Stimulated activated naive CD4-positive, alpha-beta T cell (primary cell): ENCODE measurements around the gene CREB3L1.

Experiments used
- DNase-seq, 6 experiments: peaks; one replicate each; lab custom pipeline; 2025; lab: John Stamatoyannopoulos, UW

CREB3L1 gene

DNA sequence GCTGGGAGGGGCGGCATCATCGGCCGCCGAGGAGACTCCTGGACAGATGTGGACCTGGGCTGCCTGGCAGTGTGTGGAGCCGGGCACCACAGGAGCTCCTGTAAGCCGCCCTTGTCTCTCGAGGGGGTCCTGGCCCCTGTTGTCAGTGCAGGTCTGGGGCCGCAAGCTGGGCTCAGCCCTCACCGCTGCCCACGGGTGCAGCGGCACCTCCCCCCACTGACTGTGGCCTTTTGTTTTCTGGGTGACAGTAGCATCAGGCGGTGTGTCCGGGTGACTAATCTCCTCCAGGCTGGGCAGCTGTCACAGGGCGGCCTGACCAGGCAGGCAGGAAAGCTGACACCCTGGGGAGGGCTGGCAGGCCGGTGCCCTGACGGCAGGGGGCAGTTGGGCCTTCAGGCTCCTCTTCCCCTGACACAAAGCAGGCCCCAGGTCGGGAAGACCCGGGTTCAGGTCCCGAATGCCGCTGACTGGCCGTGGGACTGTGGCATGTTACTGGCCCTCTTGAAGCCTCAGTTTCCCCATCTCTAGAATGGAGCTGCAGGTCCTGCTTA lies 86.1 kb downstream of the CREB3L1 start:
- no peak for DNase-seq

DNA sequence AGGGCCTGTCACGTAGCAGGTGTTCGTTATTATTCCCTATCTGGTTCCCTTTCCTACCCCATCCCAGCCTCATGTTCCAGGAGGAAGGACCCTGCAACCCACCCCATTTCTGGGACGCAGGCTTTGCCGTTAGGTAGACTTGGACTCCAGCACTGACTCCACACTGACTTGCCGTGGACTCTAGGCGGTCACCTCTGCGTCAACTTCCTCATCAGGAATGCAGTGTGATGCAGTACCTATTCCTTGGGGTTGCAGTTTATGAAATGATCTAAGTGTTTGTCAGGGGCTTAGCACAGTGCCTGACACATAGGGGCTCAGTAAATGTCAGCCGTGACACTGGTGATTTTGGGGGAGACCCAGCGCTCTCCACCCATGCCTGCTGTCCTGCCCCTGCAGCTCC lies 86.6 kb downstream of the CREB3L1 start:
- no peak for DNase-seq

DNA sequence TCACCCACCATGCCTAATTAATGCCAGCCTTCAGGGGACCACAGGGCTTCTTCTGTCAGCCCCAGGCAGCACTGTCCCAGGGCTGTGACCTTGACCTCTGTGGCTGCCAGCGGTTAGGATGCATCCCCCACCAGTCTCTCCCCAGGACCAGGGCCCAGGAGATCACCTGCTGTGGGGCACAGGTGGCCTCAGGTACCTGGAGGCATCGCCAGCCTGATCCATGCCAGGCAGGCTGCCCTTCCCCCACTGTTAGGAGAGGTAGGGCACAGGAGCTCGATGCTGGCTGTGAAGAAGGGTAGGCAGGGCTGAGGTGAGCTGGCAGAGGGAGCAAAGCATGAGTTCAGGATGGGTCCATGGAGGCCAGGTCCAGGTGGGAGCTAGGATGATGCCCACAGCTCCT lies 87.3 kb downstream of the CREB3L1 start:
- DNase-seq = no peak

DNA sequence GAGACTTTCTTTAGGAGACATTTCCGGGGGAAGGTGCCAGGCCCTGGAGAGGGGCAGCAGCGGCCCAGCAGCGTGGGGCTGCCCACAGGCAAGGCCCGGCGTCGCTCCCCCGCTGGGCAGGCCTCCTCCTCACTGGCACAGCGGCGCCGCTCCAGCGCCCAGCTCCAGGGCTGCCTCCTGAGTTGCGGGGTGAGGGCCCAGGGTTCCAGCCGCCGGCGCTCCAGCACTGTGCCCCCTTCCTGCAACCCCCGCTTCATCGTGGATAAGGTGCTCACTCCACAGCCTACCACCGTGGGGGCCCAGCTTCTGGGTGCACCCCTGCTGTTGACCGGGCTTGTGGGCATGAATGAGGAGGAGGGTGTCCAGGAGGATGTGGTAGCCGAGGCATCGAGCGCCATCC lies 88.8 kb downstream of the CREB3L1 start:
- DNase-seq = no peak

DNA sequence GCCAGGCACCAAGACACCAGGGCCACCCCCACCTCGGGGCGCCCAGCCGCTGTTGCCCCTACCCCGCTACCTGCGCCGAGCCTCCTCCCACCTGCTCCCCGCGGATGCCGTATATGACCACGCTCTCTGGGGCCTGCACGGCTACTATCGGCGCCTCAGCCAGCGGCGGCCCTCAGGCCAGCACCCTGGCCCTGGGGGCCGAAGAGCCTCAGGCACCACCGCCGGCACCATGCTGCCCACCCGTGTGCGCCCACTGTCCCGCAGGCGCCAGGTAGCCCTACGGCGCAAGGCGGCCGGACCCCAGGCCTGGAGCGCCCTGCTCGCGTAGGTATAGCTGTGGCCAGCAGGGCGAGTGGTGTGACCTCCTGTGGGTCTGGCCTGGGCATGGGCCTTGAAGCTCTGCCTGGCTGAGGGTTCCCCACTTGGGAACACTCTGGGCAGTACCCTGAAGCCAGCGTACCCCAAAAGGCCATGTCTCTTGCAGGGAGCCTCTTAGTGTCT lies 89.2 kb downstream of the CREB3L1 start:
- no peak for DNase-seq

DNA sequence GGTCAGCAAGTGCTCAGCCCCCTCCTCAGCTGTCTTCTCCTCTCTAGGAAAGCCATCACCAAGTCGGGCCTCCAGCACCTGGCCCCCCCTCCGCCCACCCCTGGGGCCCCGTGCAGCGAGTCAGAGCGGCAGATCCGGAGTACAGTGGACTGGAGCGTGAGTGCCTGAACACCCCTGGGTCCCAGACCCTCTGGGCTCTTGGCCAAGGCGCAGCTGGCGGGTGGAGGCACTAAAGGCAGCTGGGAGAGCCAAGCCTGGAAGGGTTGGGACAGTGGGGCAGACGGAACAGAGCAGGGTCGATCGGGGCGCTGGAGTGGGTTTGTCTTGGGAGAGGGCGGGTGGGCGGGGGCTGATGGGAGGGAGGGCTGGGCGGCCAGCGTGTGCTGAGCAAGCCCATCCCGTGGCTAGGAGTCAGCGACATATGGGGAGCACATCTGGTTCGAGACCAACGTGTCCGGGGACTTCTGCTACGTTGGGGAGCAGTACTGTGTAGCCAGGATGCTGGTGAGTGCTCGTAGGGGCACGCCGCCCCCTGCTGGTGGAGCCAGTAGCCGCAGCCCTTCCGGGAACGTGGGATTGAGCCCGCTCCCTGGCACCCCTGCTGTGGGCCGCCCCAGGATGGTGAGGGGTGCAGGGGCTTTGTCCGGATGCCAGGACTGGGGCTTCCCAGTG lies 89.9 kb downstream of the CREB3L1 start:
- DNase-seq = peak; percentile 57 to 79 (median 69)

DNA sequence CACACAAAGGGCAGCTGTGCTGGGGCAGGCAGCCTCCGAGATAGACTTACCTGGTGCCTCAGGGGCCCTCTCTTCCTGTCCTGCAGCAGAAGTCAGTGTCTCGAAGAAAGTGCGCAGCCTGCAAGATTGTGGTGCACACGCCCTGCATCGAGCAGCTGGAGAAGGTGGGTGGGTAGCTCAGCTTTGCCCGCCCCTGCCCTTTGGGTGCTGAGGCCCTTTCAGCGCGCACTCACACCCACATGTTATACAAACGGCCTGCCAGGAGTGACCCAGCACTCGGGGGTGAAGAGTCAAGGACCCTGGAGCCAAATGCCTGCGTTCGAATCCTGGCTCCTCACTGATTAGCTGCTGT lies 90.4 kb downstream of the CREB3L1 start:
- DNase-seq = no peak

DNA sequence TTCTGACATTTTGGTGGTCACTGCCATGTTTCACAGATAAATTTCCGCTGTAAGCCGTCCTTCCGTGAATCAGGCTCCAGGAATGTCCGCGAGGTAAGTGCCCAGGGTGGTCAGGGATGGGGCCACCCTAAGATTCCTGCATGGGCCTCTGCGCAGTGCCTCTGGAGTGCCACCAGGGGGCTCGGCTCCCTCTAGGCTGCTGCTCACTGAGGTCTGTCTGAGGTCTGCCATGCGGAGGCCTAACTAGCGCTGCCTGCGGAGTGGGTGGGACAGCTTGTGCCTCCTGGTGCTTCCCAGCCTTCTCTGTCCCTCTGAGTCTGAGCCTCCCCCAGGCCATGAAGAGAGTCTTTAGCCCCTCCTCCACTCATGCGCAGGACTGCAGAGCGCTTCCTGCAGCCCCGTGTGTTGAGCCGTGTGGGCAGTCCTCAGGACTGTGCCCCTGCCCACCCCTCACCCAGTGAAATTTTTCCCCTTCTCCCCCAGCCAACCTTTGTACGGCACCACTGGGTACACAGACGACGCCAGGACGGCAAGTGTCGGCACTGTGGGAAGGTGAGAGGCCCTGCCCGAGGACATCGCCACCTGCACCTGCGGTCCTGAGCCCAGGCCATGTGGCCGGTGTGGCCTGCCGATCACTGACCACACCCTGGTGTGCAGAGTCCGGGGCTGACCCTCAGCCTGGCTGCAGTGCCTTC lies 92.1 kb downstream of the CREB3L1 start:
- peak in 5 of 6 experiments; percentile 23 to 48 (median 41) for DNase-seq

DNA sequence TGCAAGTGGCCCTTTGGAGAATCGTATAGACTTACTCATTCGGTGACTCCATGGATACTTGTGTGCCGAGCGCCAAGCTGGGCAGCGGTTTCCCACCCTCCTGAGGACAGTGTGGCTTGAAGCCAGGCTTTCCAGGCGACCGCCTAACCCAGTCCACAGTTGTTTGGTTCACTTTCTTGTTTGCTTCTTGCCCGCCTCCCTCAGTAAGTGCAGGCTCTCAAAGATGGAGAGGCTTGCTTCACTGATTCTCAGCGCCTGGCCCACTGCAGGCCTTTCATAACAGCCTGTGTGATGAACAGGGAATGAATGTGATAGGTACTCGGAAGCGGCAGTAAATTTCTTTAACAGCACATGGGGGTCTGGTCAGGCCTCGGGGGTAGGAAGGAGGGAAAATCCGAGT lies 92.8 kb downstream of the CREB3L1 start:
- DNase-seq = no peak
